ENCODE measurements around the gene PARD3B. TPM values are rescaled to one million over a fixed set of nuclear protein-coding genes. Genes with fewer than 3 reads are reported as not detected.

Gene PARD3B
- total RNA-seq, 2 experiments from 2014 or later = 0.46 TPM; not detected in 1

- no peaks in the 10 kb centered on the region for H3K36me3 Mint-ChIP-seq (ENCODE audit: low read depth)
- intact Hi-C loops (cut with DNase I, micrococcal nuclease) = no loop called here
Observed at GRCh38 chr2:205259121-205259520, 713.8 kb downstream of the PARD3B start.

GRCh38 chr2:205261516-205262020, 716.3 kb downstream of the PARD3B start:
- ChIA-PET POLR2A (no interaction called here), CTCF (no interaction called here)
- Mint-ChIP-seq H3K4me3 (no peak overlapping the region), H3K36me3 (ENCODE audit: low read depth) (no peaks in the 10 kb centered on the region), H3K4me1 (no peaks in the 10 kb centered on the region), H3K9me3 (ENCODE audit: low read depth) (no peaks in the 10 kb centered on the region), H3K27me3 (no peaks in the 10 kb centered on the region), H3K27ac (no peak overlapping the region)
- ATAC-seq (no peak), DNase-seq (no peak)
- intact Hi-C loops (cut with DNase I, micrococcal nuclease) = no loop called here

More at GRCh38 chr2:205259121-205259520, 713.8 kb downstream of the PARD3B start:
- CTCF ChIA-PET = no interaction called here
- no peak overlapping the region for H3K27ac Mint-ChIP-seq
- DNase-seq (no peak), ATAC-seq (no peak)
- H3K4me3 Mint-ChIP-seq = no peak overlapping the region
- no peaks in the 10 kb centered on the region for H3K9me3 Mint-ChIP-seq (ENCODE audit: low read depth)
- no peaks in the 10 kb centered on the region for H3K27me3 Mint-ChIP-seq
- POLR2A ChIA-PET = interaction anchor here (0.7 kb wide), 1 partner anchor 753 kb away, joined by 4 read pairs; no protein-coding TSS in a partner anchor
- no peaks in the 10 kb centered on the region for H3K4me1 Mint-ChIP-seq

- no peaks in the 10 kb centered on the region for H3K27me3 Mint-ChIP-seq
- no peaks in the 10 kb centered on the region for H3K36me3 Mint-ChIP-seq (ENCODE audit: low read depth)
- no peak for ATAC-seq
- POLR2A ChIA-PET = no interaction called here
- intact Hi-C loops (cut with DNase I, micrococcal nuclease) = no loop called here
- H3K4me3 Mint-ChIP-seq = no peak overlapping the region
- DNase-seq = no peak
- CTCF ChIA-PET = no interaction called here
- no peaks in the 10 kb centered on the region for H3K4me1 Mint-ChIP-seq
- no peaks in the 10 kb centered on the region for H3K9me3 Mint-ChIP-seq (ENCODE audit: low read depth)
- H3K27ac Mint-ChIP-seq = no peak overlapping the region
Observed at GRCh38 chr2:205267323-205267722, 722.0 kb downstream of the PARD3B start.

GRCh38 chr2:205270689-205271088, 725.4 kb downstream of the PARD3B start:
- H3K9me3 Mint-ChIP-seq (ENCODE audit: low read depth) = no peaks in the 10 kb centered on the region
- intact Hi-C loops (cut with DNase I, micrococcal nuclease) = no loop called here

GRCh38 chr2:205273148-205273547, 727.9 kb downstream of the PARD3B start:
- no peaks in the 10 kb centered on the region for H3K9me3 Mint-ChIP-seq (ENCODE audit: low read depth)
- no peak overlapping the region for H3K27ac Mint-ChIP-seq
- no peak overlapping the region for H3K4me3 Mint-ChIP-seq
- H3K4me1 Mint-ChIP-seq = no peaks in the 10 kb centered on the region
- H3K27me3 Mint-ChIP-seq = no peaks in the 10 kb centered on the region
- POLR2A ChIA-PET = no interaction called here
- intact Hi-C loops (cut with DNase I, micrococcal nuclease) = no loop called here
- ATAC-seq = no peak
- no peaks in the 10 kb centered on the region for H3K36me3 Mint-ChIP-seq (ENCODE audit: low read depth)
- no peak for DNase-seq
- CTCF ChIA-PET = interaction anchor here (0.5 to 1.1 kb wide), 2 partner anchors 13 to 160 kb away, joined by 3 read pairs; no protein-coding TSS in a partner anchor

More at GRCh38 chr2:205270689-205271088, 725.4 kb downstream of the PARD3B start:
- ATAC-seq = no peak
- H3K4me3 Mint-ChIP-seq = no peak overlapping the region
- no peak overlapping the region for H3K27ac Mint-ChIP-seq
- no peaks in the 10 kb centered on the region for H3K4me1 Mint-ChIP-seq
- ChIA-PET POLR2A (no interaction called here), CTCF (no interaction called here)
- no peaks in the 10 kb centered on the region for H3K36me3 Mint-ChIP-seq (ENCODE audit: low read depth)
- no peak for DNase-seq
- no peaks in the 10 kb centered on the region for H3K27me3 Mint-ChIP-seq

GRCh38 chr2:205273627-205274026, 728.4 kb downstream of the PARD3B start:
- intact Hi-C loops (cut with DNase I, micrococcal nuclease) = no loop called here
- Mint-ChIP-seq H3K9me3 (ENCODE audit: low read depth) (no peaks in the 10 kb centered on the region), H3K27ac (no peak overlapping the region), H3K4me3 (no peak overlapping the region), H3K36me3 (ENCODE audit: low read depth) (no peaks in the 10 kb centered on the region), H3K27me3 (no peaks in the 10 kb centered on the region), H3K4me1 (no peaks in the 10 kb centered on the region)
- ATAC-seq (no peak), DNase-seq (no peak)
- POLR2A ChIA-PET = no interaction called here
- CTCF ChIA-PET = no interaction called here

- Mint-ChIP-seq H3K36me3 (ENCODE audit: low read depth) (no peaks in the 10 kb centered on the region), H3K9me3 (ENCODE audit: low read depth) (no peaks in the 10 kb centered on the region), H3K27ac (no peak overlapping the region), H3K4me3 (no peak overlapping the region), H3K4me1 (no peaks in the 10 kb centered on the region), H3K27me3 (no peaks in the 10 kb centered on the region)
- intact Hi-C loops (cut with DNase I, micrococcal nuclease) = no loop called here
- CTCF ChIA-PET = no interaction called here
- POLR2A ChIA-PET = no interaction called here
- ATAC-seq = no peak
- DNase-seq = no peak
Observed at GRCh38 chr2:205274801-205275200, 729.5 kb downstream of the PARD3B start.

- ChIA-PET CTCF (interaction anchor here (0.5 kb wide), 1 partner anchor 151 kb away, joined by 3 read pairs; no protein-coding TSS in a partner anchor), POLR2A (no interaction called here)
- Mint-ChIP-seq H3K9me3 (ENCODE audit: low read depth) (no peaks in the 10 kb centered on the region), H3K36me3 (ENCODE audit: low read depth) (no peaks in the 10 kb centered on the region), H3K4me1 (no peaks in the 10 kb centered on the region), H3K4me3 (no peak overlapping the region), H3K27me3 (no peaks in the 10 kb centered on the region), H3K27ac (no peak overlapping the region)
- DNase-seq (no peak), ATAC-seq (no peak)
- intact Hi-C loops (cut with DNase I, micrococcal nuclease) = no loop called here
Observed at GRCh38 chr2:205276116-205276777, 731.0 kb downstream of the PARD3B start.

- Mint-ChIP-seq H3K4me1 (no peaks in the 10 kb centered on the region), H3K36me3 (ENCODE audit: low read depth) (no peaks in the 10 kb centered on the region), H3K27ac (no peak overlapping the region), H3K27me3 (no peaks in the 10 kb centered on the region), H3K4me3 (no peak overlapping the region), H3K9me3 (ENCODE audit: low read depth) (no peaks in the 10 kb centered on the region)
- ChIA-PET CTCF (interaction anchor here (0.8 kb wide), 1 partner anchor 148 kb away, joined by 3 read pairs; no protein-coding TSS in a partner anchor), POLR2A (no interaction called here)
- no peak for ATAC-seq
- DNase-seq = no peak
- intact Hi-C loops (cut with DNase I, micrococcal nuclease) = no loop called here
Observed at GRCh38 chr2:205280596-205281236, 735.4 kb downstream of the PARD3B start.

GRCh38 chr2:205283736-205284270, 738.5 kb downstream of the PARD3B start:
- no peak overlapping the region for H3K4me3 Mint-ChIP-seq
- no peaks in the 10 kb centered on the region for H3K36me3 Mint-ChIP-seq (ENCODE audit: low read depth)
- CTCF ChIA-PET = no interaction called here
- ATAC-seq (no peak), DNase-seq (no peak)
- no peaks in the 10 kb centered on the region for H3K4me1 Mint-ChIP-seq
- no peaks in the 10 kb centered on the region for H3K9me3 Mint-ChIP-seq (ENCODE audit: low read depth)
- no peak overlapping the region for H3K27ac Mint-ChIP-seq
- intact Hi-C loops (cut with DNase I, micrococcal nuclease) = no loop called here
- no peaks in the 10 kb centered on the region for H3K27me3 Mint-ChIP-seq
- POLR2A ChIA-PET = no interaction called here

- no peaks in the 10 kb centered on the region for H3K9me3 Mint-ChIP-seq (ENCODE audit: low read depth)
- H3K27me3 Mint-ChIP-seq = no peaks in the 10 kb centered on the region
- intact Hi-C loops (cut with DNase I, micrococcal nuclease) = no loop called here
- H3K4me3 Mint-ChIP-seq = no peak overlapping the region
- POLR2A ChIA-PET = no interaction called here
- H3K27ac Mint-ChIP-seq = no peak overlapping the region
- ATAC-seq (no peak), DNase-seq (no peak)
- CTCF ChIA-PET = interaction anchor here (0.6 kb wide), 1 partner anchor 32 kb away, joined by 3 read pairs; no protein-coding TSS in a partner anchor
- H3K4me1 Mint-ChIP-seq = no peaks in the 10 kb centered on the region
- H3K36me3 Mint-ChIP-seq (ENCODE audit: low read depth) = no peaks in the 10 kb centered on the region
Observed at GRCh38 chr2:205284334-205284733, 739.1 kb downstream of the PARD3B start.

GRCh38 chr2:205287316-205287715, 742.0 kb downstream of the PARD3B start:
- DNase-seq (no peak), ATAC-seq (no peak)
- Mint-ChIP-seq H3K9me3 (ENCODE audit: low read depth) (peaks cover 2% of the 10 kb centered on the region), H3K36me3 (ENCODE audit: low read depth) (no peaks in the 10 kb centered on the region), H3K27ac (no peak overlapping the region), H3K4me1 (no peaks in the 10 kb centered on the region), H3K4me3 (no peak overlapping the region), H3K27me3 (no peaks in the 10 kb centered on the region)
- ChIA-PET CTCF (no interaction called here), POLR2A (no interaction called here)
- intact Hi-C loops (cut with DNase I, micrococcal nuclease) = no loop called here

All from activated CD4-positive, alpha-beta T cell treated with anti-CD3 and anti-CD28 coated beads for 36 hours (primary cell).